Trophoblast cell (in vitro differentiated cells and primary cell): ENCODE results near the gene DPYD.

Experiments used
- DNase-seq, 2 donors: peaks; one replicate each; pipeline ENCODE4 v3.0.0-alpha.2; 2016
- H2AFZ ChIP-seq: 2 replicates; pipeline ENCODE4 v1.6.1; 2013; ENCODE audit warnings: low read length, moderate library complexity, mild to moderate bottlenecking; ENCODE audit not compliant: insufficient read depth, poor library complexity
- H2AK5ac ChIP-seq: 2 replicates; pipeline ENCODE4 v1.6.1; 2013; ENCODE audit warnings: mild to moderate bottlenecking, low read length
- H2BK120ac ChIP-seq: 2 replicates; pipeline ENCODE4 v1.6.1; 2013; ENCODE audit warnings: low read length, mild to moderate bottlenecking, moderate library complexity; ENCODE audit not compliant: insufficient read depth, poor library complexity
- H2BK12ac ChIP-seq: 2 replicates; pipeline ENCODE4 v1.6.1; 2013; ENCODE audit warnings: mild to moderate bottlenecking, low read length, moderate library complexity
- H2BK5ac ChIP-seq: 2 replicates; pipeline ENCODE4 v1.6.1; 2013; ENCODE audit warnings: low read length, low read depth, moderate library complexity, mild to moderate bottlenecking; ENCODE audit not compliant: poor library complexity
- H3K14ac ChIP-seq: 2 replicates; pipeline ENCODE4 v1.6.1; 2013; ENCODE audit warnings: mild to moderate bottlenecking, low read length
- H3K18ac ChIP-seq: 2 replicates; pipeline ENCODE4 v1.6.1; 2013; ENCODE audit warnings: mild to moderate bottlenecking, low read length
- H3K23ac ChIP-seq: 2 replicates; pipeline ENCODE4 v1.6.1; 2013; ENCODE audit warnings: low read length
- H3K27ac ChIP-seq: 2 replicates; pipeline ENCODE4 v1.5.1; 2013; ENCODE audit warnings: low read depth, mild to moderate bottlenecking, inconsistent platforms, low read length, moderate library complexity
- H3K27me3 ChIP-seq: 2 replicates; pipeline ENCODE4 v1.6.1; 2013; ENCODE audit warnings: inconsistent platforms, mild to moderate bottlenecking, low read length, moderate library complexity; ENCODE audit not compliant: insufficient read depth
- H3K36me3 ChIP-seq, 2 experiments: 1 replicate in 1 of 2; 2 replicates in 1 of 2; pipeline ENCODE4 v1.6.1; 2013; ENCODE audit warnings: low read length in 2 of 2, mild to moderate bottlenecking in 2 of 2, moderate library complexity in 1 of 2; ENCODE audit not compliant: insufficient read depth in 2 of 2, control insufficient read depth in 1 of 2
- H3K4ac ChIP-seq: 2 replicates; pipeline ENCODE4 v1.6.1; 2013; ENCODE audit warnings: low read depth, mild to moderate bottlenecking, low read length, moderate library complexity
- H3K4me1 ChIP-seq, 2 experiments: 1 replicate in 1 of 2; 2 replicates in 1 of 2; pipeline ENCODE4 v1.6.1; 2013; ENCODE audit warnings: low read length in 2 of 2, mild to moderate bottlenecking in 2 of 2, moderate library complexity in 1 of 2; ENCODE audit not compliant: insufficient read depth in 2 of 2, control insufficient read depth in 1 of 2
- H3K4me2 ChIP-seq: 2 replicates; pipeline ENCODE4 v1.6.1; 2013; ENCODE audit warnings: inconsistent platforms, mild to moderate bottlenecking, low read length, moderate library complexity
- H3K4me3 ChIP-seq: 2 replicates; pipeline ENCODE4 v1.5.1; 2013; ENCODE audit warnings: mild to moderate bottlenecking, low read depth, low read length, inconsistent platforms
- H3K79me1 ChIP-seq: one replicate; pipeline ENCODE4 v1.6.1; 2013; ENCODE audit warnings: low read length
- H3K79me2 ChIP-seq: 2 replicates; pipeline ENCODE4 v1.6.1; 2013; ENCODE audit warnings: low read length, mild to moderate bottlenecking; ENCODE audit not compliant: control insufficient read depth, insufficient read depth, poor library complexity
- H3K9ac ChIP-seq: 2 replicates; pipeline ENCODE4 v1.6.1; 2013; ENCODE audit warnings: mild to moderate bottlenecking, low read length
- H3K9me3 ChIP-seq: 2 replicates; pipeline ENCODE4 v1.6.1; 2013; ENCODE audit warnings: low read depth, mild to moderate bottlenecking, control low read depth, inconsistent platforms, low read length; ENCODE audit not compliant: insufficient read depth
- H4K12ac ChIP-seq: 2 replicates; pipeline ENCODE4 v1.6.1; 2013; ENCODE audit warnings: low read depth, mild to moderate bottlenecking, low read length, moderate library complexity
- H4K8ac ChIP-seq: 2 replicates; pipeline ENCODE4 v1.6.1; 2013; ENCODE audit warnings: low read depth, mild to moderate bottlenecking, low read length, moderate library complexity
- H4K91ac ChIP-seq: one replicate; pipeline ENCODE4 v1.6.1; 2013; ENCODE audit warnings: low read depth, mild to moderate bottlenecking, low read length, moderate library complexity
- WGBS: extraction: QIAGEN DNeasy Blood & Tissue Kit; methylation state at CpG from one replicate; pipeline ENCODE4 v1.1.7; 2013; ENCODE audit warnings: missing lambda C conversion rate; ENCODE audit not compliant: insufficient read length, insufficient coverage; ENCODE audit errors: extremely low coverage; 5-methylcytosine and 5-hydroxymethylcytosine counted together

The DPYD gene

DNA sequence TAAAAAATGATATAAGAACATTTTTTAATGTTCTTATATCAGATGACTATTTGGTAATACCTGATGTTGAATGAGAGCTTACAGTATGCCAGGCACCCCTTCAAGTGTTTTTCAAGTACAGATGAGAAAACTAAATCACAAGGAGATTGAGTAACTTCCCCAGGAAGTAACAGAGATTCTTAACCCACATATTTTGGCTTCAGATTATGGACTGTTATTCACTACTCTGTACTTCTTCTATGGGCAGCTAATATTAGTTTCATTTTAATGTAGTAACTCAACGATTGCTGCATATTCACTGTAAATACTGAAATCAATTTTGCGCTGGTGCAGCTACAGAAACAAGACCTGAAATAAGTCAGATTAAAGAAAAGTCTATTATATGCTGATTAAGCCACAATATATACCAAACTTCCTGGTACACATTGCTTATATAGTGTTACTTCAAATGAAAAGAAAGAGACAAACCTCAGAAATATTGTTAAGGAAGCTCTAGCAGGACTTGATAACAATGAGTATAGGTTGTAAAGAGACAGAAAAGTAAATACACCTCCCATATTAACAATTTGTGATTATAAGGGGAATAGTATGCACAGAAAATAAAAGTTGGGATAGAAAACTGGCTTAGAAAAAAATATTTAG is 19.7 kb downstream of the DPYD start:
- H3K9me3 ChIP-seq: no peaks in the 10 kb centered on the region
- no peak overlapping the region for H3K23ac ChIP-seq
- H2AK5ac ChIP-seq: no peak overlapping the region
- H3K79me2 ChIP-seq: no peaks in the 10 kb centered on the region
- no peak overlapping the region for H2BK12ac ChIP-seq
- no peaks in the 10 kb centered on the region for H3K27me3 ChIP-seq
- whole genome bisulfite sequencing: no CpG with 5 or more reads among the region's 2 CpGs
- H3K36me3 ChIP-seq: no peaks in the 10 kb centered on the region
- H4K8ac ChIP-seq: no peak overlapping the region
- no peak overlapping the region for H2BK120ac ChIP-seq
- H3K18ac ChIP-seq: no peak overlapping the region
- no peak overlapping the region for H3K14ac ChIP-seq
- H3K4me2 ChIP-seq: no peak overlapping the region
- no peak overlapping the region for H3K27ac ChIP-seq
- no peaks in the 10 kb centered on the region for H3K4me1 ChIP-seq
- no peak overlapping the region for H4K91ac ChIP-seq
- H3K4ac ChIP-seq: no peak overlapping the region
- no peak overlapping the region for H4K12ac ChIP-seq
- H2AFZ ChIP-seq: no peak overlapping the region
- no peaks in the 10 kb centered on the region for H3K79me1 ChIP-seq
- no peak for DNase-seq
- no peak overlapping the region for H3K9ac ChIP-seq
- H2BK5ac ChIP-seq: no peak overlapping the region
- no peak overlapping the region for H3K4me3 ChIP-seq

GRCh38 chr1:97898948-97899347 is 21.9 kb downstream of the DPYD start:
- Histone ChIP-seq H2BK12ac (no peak overlapping the region), H3K4me3 (no peak overlapping the region), H2AFZ (no peak overlapping the region), H4K8ac (no peak overlapping the region), H3K18ac (no peak overlapping the region), H2BK5ac (no peak overlapping the region), H3K4me2 (no peak overlapping the region), H3K27me3 (no peaks in the 10 kb centered on the region), H3K14ac (no peak overlapping the region), H3K27ac (no peak overlapping the region), H3K4me1 (no peaks in the 10 kb centered on the region), H3K79me2 (no peaks in the 10 kb centered on the region), H4K91ac (no peak overlapping the region), H3K9ac (no peak overlapping the region), H4K12ac (no peak overlapping the region), H3K23ac (no peak overlapping the region), H2AK5ac (no peak overlapping the region), H2BK120ac (no peak overlapping the region), H3K36me3 (no peaks in the 10 kb centered on the region), H3K79me1 (no peaks in the 10 kb centered on the region), H3K4ac (no peak overlapping the region), H3K9me3 (no peaks in the 10 kb centered on the region)
- DNase-seq: no peak
- no CpG with 5 or more reads among the region's 3 CpGs for WGBS

DNA sequence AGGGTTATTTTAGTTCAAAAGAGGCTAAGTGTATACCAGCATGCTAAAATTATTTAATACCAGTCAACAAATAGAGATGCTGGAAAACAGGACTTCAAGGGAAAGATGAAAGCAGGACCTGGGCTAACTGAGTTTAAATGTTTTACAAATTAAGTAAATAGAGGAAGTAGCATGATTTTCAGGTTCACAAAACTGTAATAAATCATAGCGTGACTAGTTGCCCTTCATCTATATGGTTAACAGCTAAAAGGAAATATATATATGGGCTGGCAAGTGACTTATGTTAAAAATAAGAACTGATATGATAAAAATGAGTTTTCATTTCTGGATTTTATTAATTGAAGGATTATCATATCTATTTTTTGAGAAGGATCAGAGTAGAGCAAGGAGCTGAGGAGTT is 25.6 kb downstream of the DPYD start:
- Histone ChIP-seq H3K79me2 (no peaks in the 10 kb centered on the region), H3K4me2 (no peak overlapping the region), H3K27ac (no peak overlapping the region), H3K4ac (no peak overlapping the region), H3K9me3 (no peaks in the 10 kb centered on the region), H2BK120ac (no peak overlapping the region), H2BK12ac (no peak overlapping the region), H3K36me3 (no peaks in the 10 kb centered on the region), H3K79me1 (no peaks in the 10 kb centered on the region), H2BK5ac (no peak overlapping the region), H2AFZ (no peak overlapping the region), H3K14ac (no peak overlapping the region), H4K8ac (no peak overlapping the region), H2AK5ac (no peak overlapping the region), H3K18ac (no peak overlapping the region), H3K4me1 (no peaks in the 10 kb centered on the region), H3K23ac (no peak overlapping the region), H3K9ac (no peak overlapping the region), H4K12ac (no peak overlapping the region), H4K91ac (no peak overlapping the region), H3K4me3 (no peak overlapping the region), H3K27me3 (no peaks in the 10 kb centered on the region)
- WGBS: no CpG with 5 or more reads among the region's 1 CpG
- no peak for DNase-seq

- Histone ChIP-seq H4K8ac (no peak overlapping the region), H3K27ac (no peak overlapping the region), H3K4ac (no peak overlapping the region), H2BK12ac (no peak overlapping the region), H3K4me1 (no peaks in the 10 kb centered on the region), H2BK5ac (no peak overlapping the region), H3K4me2 (no peak overlapping the region), H3K9me3 (no peaks in the 10 kb centered on the region), H4K12ac (no peak overlapping the region), H3K9ac (no peak overlapping the region), H3K36me3 (no peaks in the 10 kb centered on the region), H3K79me2 (no peaks in the 10 kb centered on the region), H3K27me3 (no peaks in the 10 kb centered on the region), H2AFZ (no peak overlapping the region), H2BK120ac (no peak overlapping the region), H3K4me3 (no peak overlapping the region), H3K18ac (no peak overlapping the region), H3K23ac (no peak overlapping the region), H3K79me1 (no peaks in the 10 kb centered on the region), H4K91ac (no peak overlapping the region), H3K14ac (no peak overlapping the region), H2AK5ac (no peak overlapping the region)
- DNase-seq: no peak
These were observed 27.0 kb downstream of the DPYD start for GRCh38 chr1:97893844-97894243.
